ENCODE measurements around the gene PCED1B.

PCED1B gene

GRCh38 chr12:47091009-47091408 lies 11.6 kb downstream of the PCED1B start:
- no peak for TF ChIP-seq CTCF (IDR thresholded peaks at IDR 0.05)

- no peak for TF ChIP-seq CTCF (IDR thresholded peaks at IDR 0.05)
Measured at GRCh38 chr12:47094804-47095203, 15.4 kb downstream of the PCED1B start.

- no peak for TF ChIP-seq CTCF (IDR thresholded peaks at IDR 0.05)
Measured at GRCh38 chr12:47095446-47096236, 16.2 kb downstream of the PCED1B start.

- no peak for TF ChIP-seq CTCF (IDR thresholded peaks at IDR 0.05)
Measured at GRCh38 chr12:47097276-47097896, 18.0 kb downstream of the PCED1B start.

- no peak for TF ChIP-seq CTCF (IDR thresholded peaks at IDR 0.05)
Measured at GRCh38 chr12:47098099-47098498, 18.7 kb downstream of the PCED1B start.

- no peak for TF ChIP-seq CTCF (IDR thresholded peaks at IDR 0.05)
Measured at GRCh38 chr12:47099610-47100009, 20.2 kb downstream of the PCED1B start.

GRCh38 chr12:47100160-47100559 lies 20.7 kb downstream of the PCED1B start:
- no peak for TF ChIP-seq CTCF (IDR thresholded peaks at IDR 0.05)
